Endometrial microvascular endothelial cells (primary cell): ENCODE results near the gene ADAM19. TPM values are rescaled to one million over a fixed set of nuclear protein-coding genes. Genes with fewer than 3 reads are reported as not detected.
"Not testable (repeated sequence)": the region's sequence is repeated elsewhere in the genome, so short reads cannot be mapped to it uniquely, and the experiment has no call there.

Experiments
- in situ Hi-C: cut with HindIII; loops from 2 replicates; pipeline ENCODE4 v1.10.0; 2017; ENCODE audit warnings: low sequenced_read_pairs, low pct_unique_long_range_greater_than_20kb; ENCODE audit errors: inconsistent ontology term
- total RNA-seq: library from RNA; depleted of rRNA; stranded (reverse); fragments of >200 nt; gene quantifications from one replicate; pipeline ENCODE4 v1.2.3, GENCODE V29; 2015; ENCODE audit errors: inconsistent ontology term

ADAM19 gene
- total RNA-seq, 1 donor from 2014 or later, result 13.5 TPM

- in situ Hi-C loops, result no loop called here
Measured at GRCh38 chr5:157506981-157507780, 68.4 kb downstream of the ADAM19 start.

- in situ Hi-C loops, result no loop called here
Measured at GRCh38 chr5:157506066-157506590, 69.4 kb downstream of the ADAM19 start.

GRCh38 chr5:157505496-157505895, 70.1 kb downstream of the ADAM19 start:
- in situ Hi-C loops, result no loop called here

GRCh38 chr5:157504053-157504452, 71.5 kb downstream of the ADAM19 start:
- in situ Hi-C loops, result no loop called here

GRCh38 chr5:157502143-157502647, 73.4 kb downstream of the ADAM19 start:
- in situ Hi-C loops, result no loop called here

- in situ Hi-C loops, result no loop called here
Measured at GRCh38 chr5:157497875-157498611, 77.5 kb downstream of the ADAM19 start.

GRCh38 chr5:157496864-157497263, 78.7 kb downstream of the ADAM19 start:
- in situ Hi-C loops, result no loop called here

GRCh38 chr5:157494178-157494832, 81.3 kb downstream of the ADAM19 start:
- in situ Hi-C loops, result no loop called here

GRCh38 chr5:157492886-157493285, 82.7 kb downstream of the ADAM19 start:
- in situ Hi-C loops, result no loop called here

- in situ Hi-C loops, result no loop called here
Measured at GRCh38 chr5:157491471-157491995, 84.0 kb downstream of the ADAM19 start.

GRCh38 chr5:157487358-157487757, 88.2 kb downstream of the ADAM19 start:
- in situ Hi-C loops, result no loop called here

GRCh38 chr5:157486861-157487260, 88.7 kb downstream of the ADAM19 start:
- in situ Hi-C loops, result no loop called here

- in situ Hi-C loops, result no loop called here
Measured at GRCh38 chr5:157486221-157486681, 89.3 kb downstream of the ADAM19 start.

- in situ Hi-C loops, result no loop called here
Measured at GRCh38 chr5:157485811-157486210, 89.8 kb downstream of the ADAM19 start.

GRCh38 chr5:157485340-157485739, 90.2 kb downstream of the ADAM19 start:
- in situ Hi-C loops, result no loop called here

GRCh38 chr5:157484768-157485167, 90.8 kb downstream of the ADAM19 start:
- in situ Hi-C loops, result no loop called here

- in situ Hi-C loops, result not testable (repeated sequence)
Measured at GRCh38 chr5:157482702-157483101, 92.9 kb downstream of the ADAM19 start.

- in situ Hi-C loops, result no loop called here
Measured at GRCh38 chr5:157481666-157482065, 93.9 kb downstream of the ADAM19 start.

GRCh38 chr5:157481265-157481664, 94.3 kb downstream of the ADAM19 start:
- in situ Hi-C loops, result no loop called here
